CD4-positive, alpha-beta T cell treated with Interferon gamma for 1 hour (primary cell): ENCODE results near the gene ABCA3.

Experiments
- DNase-seq: peaks from one replicate; pipeline ENCODE4 v3.0.0-alpha.2; 2020

Gene ABCA3

GRCh38 chr16:2232094-2232990 is 108.2 kb downstream of the ABCA3 start:
- no peak for DNase-seq

GRCh38 chr16:2231016-2231931 is 109.3 kb downstream of the ABCA3 start:
- no peak for DNase-seq

GRCh38 chr16:2230376-2230775 is 110.2 kb downstream of the ABCA3 start:
- DNase-seq: no peak

- no peak for DNase-seq
Measured at GRCh38 chr16:2229632-2230250, 110.8 kb downstream of the ABCA3 start.

- no peak for DNase-seq
Measured at GRCh38 chr16:2229091-2229490, 111.4 kb downstream of the ABCA3 start.

GRCh38 chr16:2228161-2228824 is 112.2 kb downstream of the ABCA3 start:
- no peak for DNase-seq

- no peak for DNase-seq
Measured at GRCh38 chr16:2226918-2227317, 113.6 kb downstream of the ABCA3 start.

GRCh38 chr16:2226245-2226793 is 114.2 kb downstream of the ABCA3 start:
- no peak for DNase-seq
